Endothelial cell of coronary artery (primary cell): ENCODE data around the gene GLMN. TPM values are rescaled to one million over a fixed set of nuclear protein-coding genes. Genes with fewer than 3 reads are reported as not detected.

Experiments
- total RNA-seq: library from RNA; depleted of rRNA; stranded (reverse); fragments of >200 nt; gene quantifications from 2 replicates; pipeline ENCODE4 v1.2.3, GENCODE V29; 2014

Gene GLMN, protein sequence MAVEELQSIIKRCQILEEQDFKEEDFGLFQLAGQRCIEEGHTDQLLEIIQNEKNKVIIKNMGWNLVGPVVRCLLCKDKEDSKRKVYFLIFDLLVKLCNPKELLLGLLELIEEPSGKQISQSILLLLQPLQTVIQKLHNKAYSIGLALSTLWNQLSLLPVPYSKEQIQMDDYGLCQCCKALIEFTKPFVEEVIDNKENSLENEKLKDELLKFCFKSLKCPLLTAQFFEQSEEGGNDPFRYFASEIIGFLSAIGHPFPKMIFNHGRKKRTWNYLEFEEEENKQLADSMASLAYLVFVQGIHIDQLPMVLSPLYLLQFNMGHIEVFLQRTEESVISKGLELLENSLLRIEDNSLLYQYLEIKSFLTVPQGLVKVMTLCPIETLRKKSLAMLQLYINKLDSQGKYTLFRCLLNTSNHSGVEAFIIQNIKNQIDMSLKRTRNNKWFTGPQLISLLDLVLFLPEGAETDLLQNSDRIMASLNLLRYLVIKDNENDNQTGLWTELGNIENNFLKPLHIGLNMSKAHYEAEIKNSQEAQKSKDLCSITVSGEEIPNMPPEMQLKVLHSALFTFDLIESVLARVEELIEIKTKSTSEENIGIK
- total RNA-seq: 8.1 and 9.4 TPM in 2 replicates

DNA sequence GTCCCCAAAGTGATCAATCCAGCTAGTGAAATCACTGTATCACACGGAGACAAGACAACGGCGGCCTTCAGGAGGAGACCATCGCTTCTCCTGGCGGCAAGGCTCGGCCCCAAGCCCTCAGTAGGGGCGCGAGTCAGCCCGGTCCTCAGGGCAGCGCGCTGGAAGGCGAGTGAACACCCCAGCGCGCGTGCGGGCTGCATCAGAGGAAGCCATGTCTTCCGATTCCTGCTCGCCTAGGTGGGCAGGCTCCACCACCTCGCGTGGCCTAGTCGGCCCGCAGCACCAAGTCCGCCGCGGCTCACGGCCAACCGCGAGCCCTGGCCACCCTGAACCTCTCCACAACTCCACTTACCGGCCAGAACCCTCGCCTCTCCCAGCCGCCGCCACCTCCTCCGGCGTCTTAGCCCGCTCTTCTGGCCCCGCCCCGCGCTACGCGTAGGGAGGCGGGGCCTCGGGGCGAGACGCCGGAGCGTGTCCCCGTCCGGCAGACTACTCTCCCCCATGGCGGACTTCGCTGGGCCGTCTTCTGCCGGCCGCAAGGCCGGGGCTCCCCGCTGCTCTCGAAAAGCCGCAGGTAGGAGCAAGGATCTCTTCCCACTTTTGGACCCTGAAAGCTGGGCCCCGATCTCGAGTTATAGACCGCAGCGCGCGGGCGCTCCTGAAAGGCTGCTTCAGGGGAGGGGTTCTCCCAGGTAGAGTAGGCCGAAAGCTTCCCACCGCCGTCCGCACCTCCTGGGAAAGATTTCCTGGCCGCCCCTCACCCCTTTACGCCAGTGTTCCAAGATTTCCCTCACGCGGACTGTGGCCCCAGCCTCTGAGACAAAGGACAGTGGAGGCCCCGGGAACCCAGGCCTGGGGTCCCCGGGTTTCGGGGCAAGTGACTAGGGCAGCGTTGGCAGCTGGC is at the start of gene GLMN, which contains the start of gene RPAP2:
Gene GLMN (minus strand): TSS at position 415 of the 904 bp plus-strand sequence. CDS start 988 bp downstream, outside the sequence.
Gene RPAP2 (plus strand): TSS at position 487 of the 904 bp plus-strand sequence. CDS start 15 bp downstream, at position 502.

DNA sequence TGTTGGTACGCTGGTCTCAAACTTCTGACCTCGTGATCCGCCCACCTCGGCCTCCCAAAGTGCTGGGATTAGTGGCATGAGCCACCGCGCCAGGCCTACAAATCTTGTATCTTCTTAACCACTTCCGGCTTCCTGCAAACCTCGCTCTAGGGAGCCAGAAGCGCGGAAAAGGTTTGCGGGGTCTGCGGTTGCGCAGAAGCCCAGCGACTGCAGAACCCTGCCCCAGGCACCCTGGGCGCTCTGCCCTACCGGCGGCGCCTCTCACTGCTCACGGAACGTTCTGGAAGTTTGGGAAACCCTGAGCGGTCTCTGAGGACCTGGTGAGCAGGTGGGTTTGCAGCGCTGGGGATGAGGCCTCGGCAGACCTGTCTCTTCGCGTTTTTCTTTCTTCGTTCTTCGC is 81.1 kb downstream of the GLMN start, which contains the start of gene C1orf146:
Gene C1orf146 (plus strand): TSS at position 195 of the 400 bp plus-strand sequence. CDS start 13,506 bp downstream, outside the sequence.

Other genes with a start within 250 kb of the GLMN start
- gene SETSIP, start 223.6 kb downstream of the GLMN start, total RNA-seq: 0.09 TPM in 1 of 2 replicates, not detected in the other
- 1.6 and 1.8 TPM in 2 replicates for gene BTBD8, start 218.6 kb downstream of the GLMN start, total RNA-seq
- gene C1orf146, start 81.1 kb downstream of the GLMN start, total RNA-seq: not detected in 2 replicates
- 4.7 and 9.3 TPM in 2 replicates for gene RPAP2, start 72 bp upstream of the GLMN start, total RNA-seq
- gene GFI1, start 187.9 kb upstream of the GLMN start, total RNA-seq: 0.18 and 0.19 TPM in 2 replicates